K562 (cell line): ENCODE data around the gene FILIP1. TPM values are rescaled to one million over a fixed set of nuclear protein-coding genes. Genes with fewer than 3 reads are reported as not detected.

Experiments used
- ZNF133 ChIP-seq: fragments of 250-450 bp; sonication (Bioruptor Pico); IDR thresholded peaks from 2 replicates; pipeline ENCODE4 v1.4.0; 2020; ENCODE audit warnings: mild to moderate bottlenecking
- ZNF584 ChIP-seq: fragments of 200-800 bp; sonication (Bioruptor generic); IDR thresholded peaks from 2 replicates; pipeline ENCODE4 v1.6.1; 2016; ENCODE audit warnings: low read depth, mild to moderate bottlenecking, missing genetic modification characterization, missing compliant biosample characterization
- ZNF668 ChIP-seq: fragments of 250-450 bp; sonication (Bioruptor Pico); IDR thresholded peaks from 2 replicates; pipeline ENCODE4 v1.8.0; 2022; ENCODE audit warnings: mild to moderate bottlenecking, inconsistent platforms
- polyA plus RNA-seq, 8 experiments: library from polyadenylated mRNA; depleted of rRNA in 4 of 8; stranded (reverse) in 5 of 8; unstranded in 3 of 8; fragments of >200 nt; fragmentation: Nextera tagmentation in 2 of 8; fragmentation: Illumina TruSeq in 1 of 8; extraction: Ambion mirVana in 2 of 8; extraction: Trizol in 1 of 8; gene quantifications; 2 replicates each; pipeline versions ENCODE4 v1.2.1 to v1.2.3, GENCODE V29; 2011 to 2014; ENCODE audit warnings: inconsistent platforms in 1 of 8, missing spikeins in 1 of 8
- total RNA-seq, 7 experiments: library from RNA; depleted of rRNA in 6 of 7; stranded (reverse); fragments of >200 nt in 6 of 7; fragmentation: Illumina TruSeq in 2 of 7; extraction: Trizol in 2 of 7; gene quantifications; 2 replicates each; pipeline versions ENCODE4 v1.2.1 to v1.2.3, GENCODE V29; 2011 to 2021; ENCODE audit warnings: low replicate concordance in 1 of 7
- TF ChIP-seq, protein P1 (sequence below), 2 experiments: fragments of 450-650 bp in 1 of 2; sonication (generic) in 1 of 2; formaldehyde crosslinking in 1 of 2; IDR thresholded peaks; 2 replicates each; pipeline versions ENCODE4 v1.7.1 to v1.9.0; 2016 to 2022; ENCODE audit warnings: inconsistent platforms in 1 of 2, mild to moderate bottlenecking in 1 of 2, missing genetic modification reagents in 1 of 2

FILIP1 gene
- total and polyA plus RNA-seq, 9 of the 15 experiments (the other 6 are each of a cell fraction or from before 2014, with no cell fraction given) = 0.03 to 0.25 (median 0.10) TPM; not detected in 1

GRCh38 chr6:75423386-75423785 lies 70.2 kb downstream of the FILIP1 start (continued):
- TF ChIP-seq, protein P1, sequence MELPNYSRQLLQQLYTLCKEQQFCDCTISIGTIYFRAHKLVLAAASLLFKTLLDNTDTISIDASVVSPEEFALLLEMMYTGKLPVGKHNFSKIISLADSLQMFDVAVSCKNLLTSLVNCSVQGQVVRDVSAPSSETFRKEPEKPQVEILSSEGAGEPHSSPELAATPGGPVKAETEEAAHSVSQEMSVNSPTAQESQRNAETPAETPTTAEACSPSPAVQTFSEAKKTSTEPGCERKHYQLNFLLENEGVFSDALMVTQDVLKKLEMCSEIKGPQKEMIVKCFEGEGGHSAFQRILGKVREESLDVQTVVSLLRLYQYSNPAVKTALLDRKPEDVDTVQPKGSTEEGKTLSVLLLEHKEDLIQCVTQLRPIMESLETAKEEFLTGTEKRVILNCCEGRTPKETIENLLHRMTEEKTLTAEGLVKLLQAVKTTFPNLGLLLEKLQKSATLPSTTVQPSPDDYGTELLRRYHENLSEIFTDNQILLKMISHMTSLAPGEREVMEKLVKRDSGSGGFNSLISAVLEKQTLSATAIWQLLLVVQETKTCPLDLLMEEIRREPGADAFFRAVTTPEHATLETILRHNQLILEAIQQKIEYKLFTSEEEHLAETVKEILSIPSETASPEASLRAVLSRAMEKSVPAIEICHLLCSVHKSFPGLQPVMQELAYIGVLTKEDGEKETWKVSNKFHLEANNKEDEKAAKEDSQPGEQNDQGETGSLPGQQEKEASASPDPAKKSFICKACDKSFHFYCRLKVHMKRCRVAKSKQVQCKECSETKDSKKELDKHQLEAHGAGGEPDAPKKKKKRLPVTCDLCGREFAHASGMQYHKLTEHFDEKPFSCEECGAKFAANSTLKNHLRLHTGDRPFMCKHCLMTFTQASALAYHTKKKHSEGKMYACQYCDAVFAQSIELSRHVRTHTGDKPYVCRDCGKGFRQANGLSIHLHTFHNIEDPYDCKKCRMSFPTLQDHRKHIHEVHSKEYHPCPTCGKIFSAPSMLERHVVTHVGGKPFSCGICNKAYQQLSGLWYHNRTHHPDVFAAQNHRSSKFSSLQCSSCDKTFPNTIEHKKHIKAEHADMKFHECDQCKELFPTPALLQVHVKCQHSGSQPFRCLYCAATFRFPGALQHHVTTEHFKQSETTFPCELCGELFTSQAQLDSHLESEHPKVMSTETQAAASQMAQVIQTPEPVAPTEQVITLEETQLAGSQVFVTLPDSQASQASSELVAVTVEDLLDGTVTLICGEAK (IDR thresholded peaks at IDR 0.05) = no peak
- TF ChIP-seq, protein P1 (CRISPR knock-in tag; IDR thresholded peaks at IDR 0.05) = no peak
- TF ChIP-seq ZNF133 (CRISPR knock-in tag) = no peak
- no peak for TF ChIP-seq ZNF668
- no peak for TF ChIP-seq ZNF584 (CRISPR knock-in tag)
- TF ChIP-seq, all 486 proteins: peak for 0
